Spinal cord (tissue), 10 donors: Measurements from ENCODE around the gene TAS2R46. TPM values are rescaled to one million over a fixed set of nuclear protein-coding genes. Genes with fewer than 3 reads are reported as not detected.

ENCODE experiments used
- DNase-seq, 6 donors: peaks; one replicate each; pipeline versions ENCODE4 v3.0.0 to v3.0.0-alpha.2; 2013 to 2015; ENCODE audit warnings: low spot score in 6 of 6, low read depth in 4 of 6
- H3K27ac ChIP-seq: one replicate; pipeline ENCODE4 v1.5.1; 2013; ENCODE audit warnings: low read depth, low read length, control low read depth
- H3K27me3 ChIP-seq: one replicate; pipeline ENCODE4 v1.6.1; 2013; ENCODE audit warnings: low read length; ENCODE audit not compliant: control insufficient read depth, insufficient read depth
- H3K36me3 ChIP-seq: one replicate; pipeline ENCODE4 v1.6.1; 2013; ENCODE audit warnings: low read length; ENCODE audit not compliant: control insufficient read depth, insufficient read depth
- H3K4me1 ChIP-seq: one replicate; pipeline ENCODE4 v1.6.1; 2013; ENCODE audit warnings: low read length; ENCODE audit not compliant: control insufficient read depth, insufficient read depth
- H3K4me3 ChIP-seq: one replicate; pipeline ENCODE4 v1.5.1; 2013; ENCODE audit warnings: low read depth, low read length, control low read depth
- H3K9me3 ChIP-seq: one replicate; pipeline ENCODE4 v1.6.1; 2013; ENCODE audit warnings: low read length; ENCODE audit not compliant: control insufficient read depth, insufficient read depth
- WGBS: methylation state at CpG from one replicate; pipeline ENCODE4 v1.1.5; 2013; ENCODE audit warnings: missing lambda C conversion rate; ENCODE audit not compliant: insufficient coverage; 5-methylcytosine and 5-hydroxymethylcytosine counted together
- polyA plus RNA-seq, 2 donors: library from polyadenylated mRNA; unstranded; fragments of 120-200 nt; gene quantifications; one replicate each; pipeline ENCODE4 v1.2.1, GENCODE V29; 2013; ENCODE audit not compliant: insufficient read length in 2 of 2
- small RNA-seq: library from RNA; depleted of rRNA; stranded (forward); fragments of <200 nt; gene quantifications from one replicate; pipeline ENCODE3, GENCODE V24; 2014; ENCODE audit warnings: low replicate concordance
- total RNA-seq, 2 donors: library from RNA; depleted of rRNA in 1 of 2; stranded (reverse); fragments of 120-200 nt in 1 of 2; fragments of >200 nt in 1 of 2; gene quantifications; one replicate each; pipeline versions ENCODE4 v1.2.3 to v1.2.4, GENCODE V29; 2013 to 2014
- donor health status: healthy.

TAS2R46 gene
- total and polyA plus RNA-seq, 4 donors: 0.23 to 7.5 (median 2.1) TPM; not detected in 1

- Histone ChIP-seq H3K36me3 (no peaks in the 10 kb centered on the region), H3K4me1 (no peaks in the 10 kb centered on the region), H3K4me3 (no peak overlapping the region), H3K27ac (no peak overlapping the region), H3K27me3 (no peaks in the 10 kb centered on the region), H3K9me3 (no peaks in the 10 kb centered on the region)
- no peak for DNase-seq
- WGBS: 92% methylated on average over 4 of the region's 4 CpGs
Observed at GRCh38 chr12:11015775-11016430, 46.2 kb downstream of the TAS2R46 start.

DNA sequence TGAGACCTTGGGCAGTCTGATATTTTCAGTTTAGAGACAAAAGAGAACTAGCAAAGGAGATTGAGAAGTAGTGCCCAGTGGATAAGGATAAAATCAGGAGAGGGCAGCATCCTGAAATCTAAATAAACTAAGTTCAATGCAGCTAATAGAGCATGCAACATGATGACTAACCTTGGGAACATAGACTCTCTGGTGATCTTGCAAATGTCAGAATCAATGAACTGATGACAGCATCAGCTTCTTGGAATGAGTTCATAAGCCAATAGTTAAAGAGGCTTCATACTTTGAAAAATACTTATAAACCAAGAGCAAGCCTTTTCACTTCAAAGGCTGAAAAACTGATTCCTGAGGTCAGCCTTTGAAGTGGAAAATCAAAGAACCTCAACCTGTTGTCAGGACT, 47.9 kb downstream of the TAS2R46 start:
- Histone ChIP-seq H3K27me3 (no peaks in the 10 kb centered on the region), H3K4me1 (no peaks in the 10 kb centered on the region), H3K4me3 (no peak overlapping the region), H3K27ac (no peak overlapping the region), H3K36me3 (no peaks in the 10 kb centered on the region), H3K9me3 (no peaks in the 10 kb centered on the region)
- no peak for DNase-seq

Small RNA genes within 50 kb of the gene (small RNA-seq; reads per million reads assigned to genes)
- gene AC018630.1: not detected

Other genes starting within 250 kb of the TAS2R46 start
- gene TAS2R10, start 235.9 kb downstream of the TAS2R46 start, total RNA-seq: 1 to 10 TPM; 1.8 to 4.5 TPM
- gene TAS2R10, start 235.9 kb downstream of the TAS2R46 start, polyA plus RNA-seq: under 1 TPM; 0.74 to 0.86 TPM
- gene PRR4, start 212.8 kb downstream of the TAS2R46 start, total RNA-seq: 10 to 100 TPM in 1 of 2 donors, 1 to 10 TPM in 1; 3.5 to 11.8 TPM
- gene PRR4, start 212.8 kb downstream of the TAS2R46 start, polyA plus RNA-seq: 10 to 100 TPM; 10.7 to 12.5 TPM
- gene PRH1, start 178.0 kb downstream of the TAS2R46 start, total RNA-seq: 10 to 100 TPM; 44.5 to 66.9 TPM
- gene PRH1, start 178.0 kb downstream of the TAS2R46 start, polyA plus RNA-seq: 10 to 100 TPM in 1 of 2 donors, 1 to 10 TPM in 1; 10.0 to 12.3 TPM
- 10 to 100 TPM in 1 of 2 donors, 1 to 10 TPM in 1; 2.5 to 10.9 TPM for gene TAS2R13, start 152.7 kb downstream of the TAS2R46 start, total RNA-seq
- gene TAS2R13, start 152.7 kb downstream of the TAS2R46 start, polyA plus RNA-seq: not detected
- under 1 TPM in 1 of 2 donors, not detected in 1; 0.88 TPM for gene PRH2, start 133.1 kb downstream of the TAS2R46 start, total RNA-seq
- gene PRH2, start 133.1 kb downstream of the TAS2R46 start, polyA plus RNA-seq: not detected
- gene TAS2R14, start 123.0 kb downstream of the TAS2R46 start, total RNA-seq: 10 to 100 TPM in 1 of 2 donors, 1 to 10 TPM in 1; 3.0 to 13.3 TPM
- gene TAS2R14, start 123.0 kb downstream of the TAS2R46 start, polyA plus RNA-seq: 1 to 10 TPM; 4.6 to 5.3 TPM
- 10 to 100 TPM in 1 of 2 donors, 1 to 10 TPM in 1; 3.9 to 10.9 TPM for gene TAS2R50, start 75.4 kb downstream of the TAS2R46 start, total RNA-seq
- gene TAS2R50, start 75.4 kb downstream of the TAS2R46 start, polyA plus RNA-seq: under 1 TPM in 1 of 2 donors, not detected in 1; 0.17 TPM
- 10 to 100 TPM in 1 of 2 donors, 1 to 10 TPM in 1; 3.4 to 14.6 TPM for gene TAS2R20, start 64.0 kb downstream of the TAS2R46 start, total RNA-seq
- gene TAS2R20, start 64.0 kb downstream of the TAS2R46 start, polyA plus RNA-seq: 1 to 10 TPM; 2.1 to 2.6 TPM
- gene TAS2R19, start 39.7 kb downstream of the TAS2R46 start, total RNA-seq: 10 to 100 TPM in 1 of 2 donors, 1 to 10 TPM in 1; 6.3 to 15.9 TPM
- 1 to 10 TPM; 1.4 to 2.3 TPM for gene TAS2R19, start 39.7 kb downstream of the TAS2R46 start, polyA plus RNA-seq
- 10 to 100 TPM in 1 of 2 donors, 1 to 10 TPM in 1; 7.8 to 18.3 TPM for gene TAS2R31, start 30.9 kb downstream of the TAS2R46 start, total RNA-seq
- gene TAS2R31, start 30.9 kb downstream of the TAS2R46 start, polyA plus RNA-seq: 1 to 10 TPM in 1 of 2 donors, under 1 TPM in 1; 0.82 to 1.6 TPM
- 10 to 100 TPM in 1 of 2 donors, 1 to 10 TPM in 1; 3.4 to 10.8 TPM for gene TAS2R43, start 30.0 kb upstream of the TAS2R46 start, total RNA-seq
- under 1 TPM; 0.42 to 0.63 TPM for gene TAS2R43, start 30.0 kb upstream of the TAS2R46 start, polyA plus RNA-seq
- gene TAS2R30, start 72.3 kb upstream of the TAS2R46 start, total RNA-seq: 10 to 100 TPM in 1 of 2 donors, 1 to 10 TPM in 1; 5.7 to 17.0 TPM
- gene TAS2R30, start 72.3 kb upstream of the TAS2R46 start, polyA plus RNA-seq: under 1 TPM; 0.14 to 0.19 TPM
- 10 to 100 TPM; 12.6 to 13.3 TPM for gene SMIM10L1, start 108.9 kb upstream of the TAS2R46 start, total RNA-seq
- gene SMIM10L1, start 108.9 kb upstream of the TAS2R46 start, polyA plus RNA-seq: 10 to 100 TPM; 19.8 to 22.6 TPM
- gene TAS2R42, start 124.6 kb upstream of the TAS2R46 start, total RNA-seq: not detected
- gene TAS2R42, start 124.6 kb upstream of the TAS2R46 start, polyA plus RNA-seq: under 1 TPM in 1 of 2 donors, not detected in 1; 0.23 TPM
- gene PRB3, start 207.4 kb upstream of the TAS2R46 start, total RNA-seq: not detected
- gene PRB3, start 207.4 kb upstream of the TAS2R46 start, polyA plus RNA-seq: under 1 TPM in 1 of 2 donors, not detected in 1; 0.32 TPM
- not detected for gene PRB4, start 248.1 kb upstream of the TAS2R46 start, total RNA-seq
- gene PRB4, start 248.1 kb upstream of the TAS2R46 start, polyA plus RNA-seq: not detected